Thyroid gland (tissue), 4 donors: ENCODE measurements around the gene ZSWIM8. TPM values are rescaled to one million over a fixed set of nuclear protein-coding genes. Genes with fewer than 3 reads are reported as not detected.

Source experiments
- DNase-seq, 2 donors: peaks; one replicate each; pipeline ENCODE4 v3.0.0-alpha.2; 2019
- H3K27ac ChIP-seq, 3 donors: fragments of 200-600 bp; sonication (generic); 1 replicate in 2 of 3; 2 replicates in 1 of 3; pipeline ENCODE4 v1.5.1; 2016 to 2019; ENCODE audit warnings: mild to moderate bottlenecking in 1 of 3, moderate library complexity in 1 of 3
- H3K27me3 ChIP-seq: fragments of 200-600 bp; sonication (generic); one replicate; pipeline ENCODE4 v1.5.1; 2019
- H3K36me3 ChIP-seq, 2 donors: fragments of 200-600 bp; sonication (generic); one replicate each; pipeline ENCODE4 v1.5.1; 2016 to 2019
- H3K4me1 ChIP-seq, 2 donors: fragments of 200-600 bp; sonication (generic); one replicate each; pipeline ENCODE4 v1.5.1; 2017 to 2019
- H3K4me3 ChIP-seq, 3 donors: fragments of 200-600 bp; sonication (generic); replicated peaks in 1 of 3; 1 replicate in 2 of 3; 2 replicates in 1 of 3; pipeline ENCODE4 v1.5.1; 2016; ENCODE audit warnings: mild to moderate bottlenecking in 1 of 3
- H3K9me3 ChIP-seq: fragments of 200-600 bp; sonication (generic); one replicate; pipeline ENCODE4 v1.5.1; 2017
- POLR2A ChIP-seq, 2 donors: fragments of 450-650 bp; IDR thresholded peaks; one replicate each; pipeline ENCODE4 v1.6.1; 2017; ENCODE audit warnings: antibody characterized with exemption in 2 of 2, mild to moderate bottlenecking in 2 of 2, moderate library complexity in 1 of 2
- WGBS, 2 donors: methylation state at CpG; one replicate each; pipeline ENCODE4 v1.1.5; 2017; 5-methylcytosine and 5-hydroxymethylcytosine counted together
- intact Hi-C: fragments of 100-400 bp; cut with DNase I; formaldehyde crosslinking; loops from one replicate; pipeline ENCODE4 v1.15.1; 2023
- total RNA-seq, 4 donors: library from RNA; depleted of rRNA; stranded (reverse); fragments of >200 nt; gene quantifications; one replicate each; pipeline ENCODE4 v1.2.3, GENCODE V29; 2016
- TF ChIP-seq, protein P1 (sequence below), 6 experiments: fragments of 200-600 bp in 3 of 6; fragments of 450-650 bp in 3 of 6; sonication (generic) in 3 of 6; IDR thresholded peaks; one replicate each; pipeline ENCODE4 v1.5.1; 2016 to 2019; ENCODE audit warnings: antibody characterized with exemption in 6 of 6, mild to moderate bottlenecking in 2 of 6, inconsistent platforms in 1 of 6, moderate library complexity in 1 of 6

The ZSWIM8 gene
- total RNA-seq, 4 donors from 2014 or later = 67.2 to 199 (median 108) TPM

DNA sequence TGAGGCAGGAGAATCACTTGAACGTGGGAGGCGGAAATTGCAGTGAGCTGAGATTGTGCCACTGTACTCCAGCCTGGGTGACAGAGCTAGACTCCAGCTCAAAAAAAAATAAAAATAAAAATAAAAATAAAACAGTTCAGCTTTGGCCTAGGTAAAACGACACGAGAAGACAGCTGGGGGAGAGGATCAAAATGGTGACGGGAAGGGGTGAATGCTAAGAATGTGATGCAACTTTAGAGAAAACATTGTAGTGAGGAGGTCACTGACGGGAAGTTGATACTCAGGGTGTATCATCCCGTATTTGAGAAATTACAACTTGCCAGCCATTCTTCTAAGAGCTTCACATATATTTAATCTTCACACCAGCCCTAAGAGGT lies 24.9 kb downstream of the ZSWIM8 start:
- Histone ChIP-seq H3K9me3 (no peaks in the 10 kb centered on the region), H3K27me3 (no peaks in the 10 kb centered on the region), H3K4me1 (peaks cover 7 to 20% of the 10 kb centered on the region in 2 donors), H3K36me3 (peaks cover 30 to 34% of the 10 kb centered on the region in 2 donors), H3K27ac (no peak overlapping the region), H3K4me3 (peak overlapping the region in 2 of 3 donors; percentile 71 to 88)
- TF ChIP-seq POLR2A (IDR thresholded peaks at IDR 0.05) = no peak
- TF ChIP-seq, protein P1, sequence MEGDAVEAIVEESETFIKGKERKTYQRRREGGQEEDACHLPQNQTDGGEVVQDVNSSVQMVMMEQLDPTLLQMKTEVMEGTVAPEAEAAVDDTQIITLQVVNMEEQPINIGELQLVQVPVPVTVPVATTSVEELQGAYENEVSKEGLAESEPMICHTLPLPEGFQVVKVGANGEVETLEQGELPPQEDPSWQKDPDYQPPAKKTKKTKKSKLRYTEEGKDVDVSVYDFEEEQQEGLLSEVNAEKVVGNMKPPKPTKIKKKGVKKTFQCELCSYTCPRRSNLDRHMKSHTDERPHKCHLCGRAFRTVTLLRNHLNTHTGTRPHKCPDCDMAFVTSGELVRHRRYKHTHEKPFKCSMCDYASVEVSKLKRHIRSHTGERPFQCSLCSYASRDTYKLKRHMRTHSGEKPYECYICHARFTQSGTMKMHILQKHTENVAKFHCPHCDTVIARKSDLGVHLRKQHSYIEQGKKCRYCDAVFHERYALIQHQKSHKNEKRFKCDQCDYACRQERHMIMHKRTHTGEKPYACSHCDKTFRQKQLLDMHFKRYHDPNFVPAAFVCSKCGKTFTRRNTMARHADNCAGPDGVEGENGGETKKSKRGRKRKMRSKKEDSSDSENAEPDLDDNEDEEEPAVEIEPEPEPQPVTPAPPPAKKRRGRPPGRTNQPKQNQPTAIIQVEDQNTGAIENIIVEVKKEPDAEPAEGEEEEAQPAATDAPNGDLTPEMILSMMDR (IDR thresholded peaks at IDR 0.05) = no peak
- DNase-seq = no peak
- WGBS, 2 donors = 83 to 92% methylated on average over 7 of the region's 7 CpGs
- intact Hi-C loops = loop anchor here (10.0 kb wide), 1 partner anchor 64 kb away; the partner anchor contains the start of gene CAMK2G

DNA sequence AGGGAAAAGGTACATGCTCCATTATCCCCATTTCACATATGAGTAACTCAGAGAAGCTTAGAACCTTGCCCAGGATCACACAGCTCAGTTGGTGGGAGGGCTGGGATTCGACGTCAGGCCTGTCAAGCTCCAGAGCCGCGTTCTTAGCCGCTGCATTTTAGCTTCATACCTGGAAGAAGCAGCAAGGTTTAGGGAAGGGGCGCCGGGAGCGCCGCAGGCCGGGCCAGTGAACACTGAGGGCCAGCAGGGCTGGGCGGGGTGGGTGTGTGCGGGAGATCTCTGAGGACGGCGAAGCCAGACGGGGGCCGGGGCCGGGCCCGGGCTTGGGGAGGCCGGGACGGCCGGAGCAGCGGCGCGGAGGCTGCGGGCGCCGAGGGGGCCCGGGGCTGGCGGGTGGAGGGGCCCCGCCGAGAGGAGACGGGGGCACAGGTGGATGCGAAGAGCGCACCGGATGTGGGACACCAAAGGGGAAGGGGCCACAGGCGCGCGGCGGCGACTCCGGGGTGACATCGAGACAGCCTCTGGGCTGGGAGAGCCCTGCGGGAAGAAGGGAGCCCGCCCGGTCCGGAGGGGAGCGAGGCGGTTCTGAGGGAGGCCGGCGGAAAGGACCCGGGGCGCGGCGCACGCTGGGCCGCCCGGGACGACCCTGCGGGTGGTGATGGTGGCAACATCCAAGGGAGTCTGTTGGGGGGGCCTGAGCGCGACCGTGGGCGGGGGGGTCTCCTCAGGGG lies 25.5 kb downstream of the ZSWIM8 start:
- DNase-seq = peak; percentile 24 to 30

DNA sequence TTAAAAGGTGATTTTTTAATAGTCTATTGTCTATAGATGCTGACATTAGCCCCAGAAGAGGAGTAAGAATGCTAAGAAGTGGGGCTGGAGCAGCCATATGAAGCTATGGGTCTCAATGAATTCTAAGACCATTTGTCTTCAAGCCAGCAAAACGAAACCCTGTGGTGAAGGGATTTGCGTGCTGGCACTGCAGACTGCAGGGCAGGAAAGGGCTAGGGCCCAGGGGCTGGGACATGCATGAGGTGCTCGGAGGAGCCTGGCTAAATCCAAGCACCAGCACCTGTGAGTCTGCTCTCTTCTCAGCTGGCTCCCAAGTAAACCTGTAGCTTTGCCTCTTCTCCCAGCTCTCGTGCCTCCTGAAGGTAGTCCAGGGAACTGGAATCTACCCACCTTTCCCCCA lies 27.3 kb downstream of the ZSWIM8 start:
- peak overlapping the region in 1 of 3 donors; percentile 72 for H3K27ac ChIP-seq
- TF ChIP-seq POLR2A (IDR thresholded peaks at IDR 0.05) = no peak
- TF ChIP-seq, protein P1 (IDR thresholded peaks at IDR 0.05) = no peak
- H3K27me3 ChIP-seq = no peaks in the 10 kb centered on the region
- H3K4me3 ChIP-seq = no peak overlapping the region
- H3K9me3 ChIP-seq = no peaks in the 10 kb centered on the region
- H3K36me3 ChIP-seq = peaks cover 8 to 12% of the 10 kb centered on the region in 2 donors
- H3K4me1 ChIP-seq = peaks cover 16 to 34% of the 10 kb centered on the region in 2 donors
- no peak for DNase-seq
- intact Hi-C loops = loop anchor here (10.0 kb wide), 1 partner anchor 62 kb away; the partner anchor contains the start of gene CAMK2G
- WGBS, 2 donors = 93 to 97% methylated on average over 4 of the region's 4 CpGs

More for the DNA sequence above, 25.5 kb downstream of the ZSWIM8 start:
- Histone ChIP-seq H3K27me3 (no peaks in the 10 kb centered on the region), H3K9me3 (no peaks in the 10 kb centered on the region), H3K4me1 (peaks cover 7 to 20% of the 10 kb centered on the region in 2 donors), H3K36me3 (peaks cover 25 to 29% of the 10 kb centered on the region in 2 donors), H3K27ac (peak overlapping the region; percentile 63 to 85 (median 78)), H3K4me3 (peak overlapping the region; percentile 71 to 92 (median 88))
- no peak for TF ChIP-seq POLR2A (IDR thresholded peaks at IDR 0.05)
- TF ChIP-seq, protein P1 (IDR thresholded peaks at IDR 0.05) = no peak
- 1 to 2% methylated on average over 39 of the region's 63 CpGs for WGBS, 2 donors
- intact Hi-C loops = loop anchor here (10.0 kb wide), 1 partner anchor 64 kb away; the partner anchor contains the start of gene CAMK2G

GRCh38 chr10:73813333-73813732 lies 27.9 kb downstream of the ZSWIM8 start:
- 83 to 86% methylated on average over 7 of the region's 7 CpGs for whole genome bisulfite sequencing, 2 donors
- H3K4me3 ChIP-seq = no peak overlapping the region
- intact Hi-C loops = loop anchor here (10.0 kb wide), 1 partner anchor 61 kb away; the partner anchor contains the start of gene CAMK2G
- no peak for TF ChIP-seq POLR2A (IDR thresholded peaks at IDR 0.05)
- TF ChIP-seq, protein P1 (IDR thresholded peaks at IDR 0.05) = no peak
- H3K27ac ChIP-seq = no peak overlapping the region
- DNase-seq = no peak
- H3K36me3 ChIP-seq = peaks cover 1 to 5% of the 10 kb centered on the region in 2 donors
- H3K9me3 ChIP-seq = no peaks in the 10 kb centered on the region
- no peaks in the 10 kb centered on the region for H3K27me3 ChIP-seq
- peaks cover 18 to 41% of the 10 kb centered on the region in 2 donors for H3K4me1 ChIP-seq
